GM21619 (cell line): ENCODE measurements around the gene PLA2G6.

ENCODE experiments used
- ATAC-seq: cut with Tn5 transposase; IDR thresholded peaks from one replicate; pipeline ENCODE4 v1.9.1; 2021; ENCODE audit not compliant: unreplicated experiment

PLA2G6 gene

DNA sequence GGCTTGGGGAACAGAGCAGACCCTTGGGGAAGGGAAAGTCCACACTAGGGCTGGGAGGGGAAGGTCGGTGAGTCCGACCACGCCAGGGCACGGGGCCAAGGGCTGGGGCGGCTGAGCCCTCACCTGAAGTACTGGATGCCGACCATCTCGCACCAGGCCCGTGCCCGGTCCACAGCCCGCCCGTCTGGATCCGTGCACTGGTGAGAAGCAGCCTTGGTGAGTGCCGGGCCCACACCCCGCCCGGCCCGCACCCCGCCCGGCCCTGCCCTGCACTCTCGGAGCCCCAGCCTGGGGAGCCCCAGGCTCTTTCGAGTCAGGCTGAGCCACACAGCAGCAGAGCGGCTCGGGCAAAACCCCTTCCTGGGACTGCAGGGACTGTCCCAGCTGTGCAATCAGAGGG is 69.2 kb downstream of the PLA2G6 start:
- no peak for ATAC-seq

DNA sequence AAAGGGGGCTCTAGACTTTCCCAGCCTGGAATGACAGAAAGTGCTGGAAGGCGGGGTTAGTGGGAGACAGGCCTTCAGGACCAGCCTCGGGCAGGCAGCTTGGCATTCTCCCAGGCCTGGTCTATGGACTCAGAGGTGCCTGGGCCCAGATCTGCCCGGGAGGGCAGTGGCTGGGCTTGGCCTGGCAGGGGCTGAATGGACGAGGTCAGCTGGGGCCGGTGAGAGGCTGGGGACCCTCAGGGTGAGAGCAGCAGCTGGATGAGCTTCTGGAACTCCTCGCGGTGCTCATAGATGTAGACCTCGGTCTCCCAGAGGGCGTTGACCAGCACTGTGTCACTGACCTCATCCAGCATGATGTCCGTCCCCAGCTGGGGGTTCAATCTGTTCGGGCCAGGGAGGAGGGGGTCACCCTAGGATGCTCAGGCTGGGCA is 69.7 kb downstream of the PLA2G6 start:
- ATAC-seq: no peak

DNA sequence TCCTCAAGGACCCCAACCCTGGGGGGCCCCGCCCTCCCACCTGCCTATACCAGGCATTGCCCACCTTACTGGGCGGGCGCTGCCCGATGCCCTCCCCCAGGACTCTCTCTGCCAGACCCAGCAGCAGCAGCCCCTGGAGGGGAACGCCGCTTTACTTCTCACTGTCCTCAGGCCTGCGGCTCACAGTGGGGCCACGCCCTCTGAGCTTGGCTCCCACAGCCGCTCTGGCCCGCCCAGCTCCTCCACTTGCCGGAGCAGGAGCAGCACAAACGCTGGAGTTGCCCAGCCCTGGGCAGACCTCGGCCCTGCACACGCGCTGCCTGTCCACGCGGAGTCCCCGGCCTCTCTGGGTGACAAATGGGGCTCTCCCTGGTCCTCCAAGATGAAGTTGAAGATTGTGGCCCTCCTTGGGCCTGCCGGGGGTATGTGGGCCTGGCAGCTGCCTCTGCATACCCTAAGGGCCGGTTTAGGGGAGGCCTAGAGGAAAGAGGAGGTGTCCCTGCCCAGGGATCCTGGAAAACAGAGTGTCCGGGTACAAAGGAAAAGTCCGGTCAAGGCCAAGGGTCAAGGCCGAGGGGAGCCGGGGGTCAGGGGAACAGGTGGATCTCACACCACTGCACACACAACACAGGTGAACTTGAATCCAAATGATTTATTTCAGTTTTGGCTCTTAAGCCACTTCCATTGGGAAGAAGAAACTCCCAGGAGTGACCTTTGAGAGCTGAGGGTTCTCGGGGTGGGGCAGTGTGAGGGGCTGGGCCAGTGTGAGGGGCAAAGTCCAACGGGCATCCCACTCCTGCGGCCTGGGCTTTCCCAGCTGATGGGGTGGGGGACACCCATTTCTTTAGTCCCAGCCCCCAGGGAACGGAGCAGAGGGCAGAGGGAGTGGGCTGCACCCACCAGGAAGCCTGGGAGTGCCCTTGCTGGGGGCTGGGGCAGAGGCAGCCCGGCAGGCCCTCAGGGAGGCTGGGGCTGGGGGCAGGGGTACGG is 70.5 kb downstream of the PLA2G6 start:
- no peak for ATAC-seq

DNA sequence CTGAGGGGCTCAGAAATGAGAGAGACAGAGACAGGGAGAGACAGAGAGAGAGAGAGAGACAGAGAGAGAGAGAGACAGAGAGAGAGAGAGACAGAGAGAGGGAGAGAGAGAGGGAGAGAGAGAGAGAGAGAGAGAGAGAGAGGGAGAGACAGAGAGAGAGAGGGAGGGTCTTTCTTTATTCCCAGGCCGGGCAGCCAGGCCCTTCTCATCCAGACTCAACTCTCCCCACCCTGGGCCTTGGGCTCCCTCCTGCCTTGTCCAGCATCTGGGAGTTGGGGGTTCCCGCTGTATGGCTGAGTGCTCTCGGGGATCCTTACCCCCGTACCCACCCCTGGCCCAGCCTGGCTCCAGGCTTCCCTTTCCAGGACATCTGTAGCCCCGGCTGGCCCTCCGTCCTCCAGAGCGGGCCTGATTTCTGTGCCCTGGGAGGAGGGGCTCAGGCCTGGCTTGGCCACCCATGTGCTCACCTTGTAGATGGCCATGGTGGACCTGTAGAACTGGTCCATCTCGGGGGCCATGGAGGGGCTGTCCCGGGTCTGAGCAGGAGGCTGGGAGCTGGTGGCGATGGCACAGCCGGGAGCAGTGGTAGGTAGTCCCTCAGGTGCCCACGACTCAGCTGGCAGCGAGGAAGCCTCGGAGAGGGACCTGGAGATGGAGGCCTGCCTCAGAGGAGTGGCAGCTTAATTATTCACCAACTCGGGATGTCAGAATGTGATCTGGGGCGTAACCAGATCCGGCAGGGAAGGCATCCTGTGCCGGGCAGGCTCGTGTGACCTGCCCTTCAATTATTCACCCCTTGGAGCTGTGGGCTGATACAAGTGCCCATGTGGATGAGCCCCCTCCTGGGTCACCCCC is 71.4 kb downstream of the PLA2G6 start, which contains the start of gene BAIAP2L2:
TSS of gene BAIAP2L2 (minus strand) at position 677 of the 855 bp plus-strand sequence. CDS start at position 518, 159 bp downstream.
- ATAC-seq: no peak

DNA sequence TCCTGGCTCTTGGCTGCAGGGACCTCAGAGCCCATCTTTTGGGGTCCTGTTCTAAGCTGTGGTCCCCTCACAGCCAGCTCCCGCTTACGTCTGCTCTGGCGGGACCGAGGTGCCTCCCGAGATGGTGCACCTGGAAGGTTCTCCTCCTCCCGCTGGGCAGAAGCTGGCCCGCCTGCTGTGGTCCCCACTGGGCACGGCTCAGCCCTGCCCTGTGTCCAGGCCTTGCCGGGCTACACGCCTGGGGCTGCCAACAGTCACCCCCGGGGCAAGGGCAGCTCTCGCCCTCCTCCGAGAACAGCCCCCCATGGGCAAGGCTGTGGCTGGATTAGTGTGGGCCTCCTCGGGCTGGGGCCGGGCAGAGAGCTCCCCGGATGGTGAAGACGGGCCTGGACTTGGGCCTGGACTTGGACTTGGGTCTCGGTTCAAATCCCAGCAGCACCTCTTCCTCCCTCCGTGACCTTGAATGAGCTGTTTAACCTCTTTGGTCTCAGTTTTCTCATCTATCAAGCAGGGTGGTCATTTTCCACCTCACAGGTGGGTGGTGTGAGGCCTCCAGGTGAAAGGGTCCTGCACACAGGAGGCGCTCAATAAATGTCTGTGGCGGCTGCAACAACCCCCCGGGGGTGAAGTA is 72.1 kb downstream of the PLA2G6 start:
- no peak for ATAC-seq

DNA sequence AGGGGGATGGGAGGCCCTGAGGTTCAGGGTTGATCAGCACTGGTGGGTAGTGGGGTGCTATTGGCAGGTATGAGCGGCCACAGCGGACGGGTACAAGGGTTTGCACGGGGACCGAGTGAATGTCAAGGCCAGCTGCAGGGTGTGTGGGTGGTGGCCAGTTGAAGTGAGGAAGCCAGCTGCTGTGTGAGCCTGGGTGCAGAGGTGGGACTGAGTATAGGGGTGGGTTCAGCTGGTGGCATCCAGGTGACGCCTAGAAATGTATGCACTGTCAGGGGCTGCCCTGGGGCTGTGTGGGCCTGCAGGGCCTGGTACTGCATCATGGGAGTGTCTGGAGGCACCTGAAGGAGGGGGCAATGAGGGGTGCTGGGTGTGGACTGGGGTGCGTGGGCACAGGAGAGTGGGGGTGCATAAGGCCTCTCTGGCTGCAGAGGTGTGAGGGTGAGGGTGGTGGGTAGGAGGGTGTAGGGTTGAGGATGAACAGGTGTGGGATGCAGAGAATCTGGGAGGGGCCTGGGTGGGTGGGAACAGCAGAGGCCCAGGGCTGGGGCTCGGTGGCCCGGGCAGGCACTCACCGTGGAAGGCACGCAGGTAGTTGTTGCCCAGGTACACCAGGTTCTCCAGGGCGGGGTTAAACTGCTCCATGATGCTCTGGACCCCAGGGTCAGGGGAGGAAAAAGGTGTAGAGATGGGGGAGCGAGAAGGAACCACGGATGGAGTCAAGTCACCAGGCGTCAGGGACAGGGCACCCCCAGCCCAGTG is 72.9 kb downstream of the PLA2G6 start:
- no peak for ATAC-seq

DNA sequence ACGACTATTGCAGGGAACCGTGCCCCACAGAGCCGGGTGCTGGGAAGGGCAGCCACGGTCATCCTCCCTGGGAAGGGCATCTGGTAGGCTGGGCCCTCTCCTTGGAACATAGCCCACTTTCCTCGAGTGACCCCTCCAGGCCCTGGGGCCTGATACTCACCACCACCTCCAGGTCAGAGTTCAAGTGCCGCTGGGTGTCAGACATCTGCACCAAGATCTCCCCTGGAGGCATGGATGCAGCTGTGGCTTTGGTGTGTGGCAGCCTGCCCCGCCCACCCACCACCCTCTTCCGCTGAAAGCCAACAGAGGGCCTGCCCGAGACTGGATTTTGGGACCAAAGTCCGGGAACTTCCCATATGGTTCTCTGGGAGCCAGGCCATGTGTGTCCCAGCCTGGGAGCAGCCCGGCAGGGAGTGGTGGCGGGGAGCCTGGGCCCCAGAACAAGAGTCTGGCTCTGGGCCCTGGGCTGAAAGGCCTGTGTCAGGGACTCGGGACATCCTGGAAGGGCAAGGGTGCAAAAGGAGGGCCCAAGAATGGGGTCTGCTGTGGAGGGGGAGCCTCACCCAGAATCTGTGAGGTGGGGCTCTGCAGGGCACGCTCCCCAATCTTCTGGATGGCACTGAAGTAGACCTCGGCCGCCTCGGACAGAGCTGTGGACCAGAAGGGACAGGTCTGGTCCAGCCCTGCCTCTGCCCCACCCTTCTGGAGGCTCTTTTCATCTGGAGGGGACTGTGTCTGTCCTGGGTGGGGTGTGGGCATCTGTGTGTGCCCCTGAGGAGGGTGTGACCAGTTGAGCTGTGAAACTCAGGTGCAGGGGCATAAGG is 73.7 kb downstream of the PLA2G6 start:
- no peak for ATAC-seq

DNA sequence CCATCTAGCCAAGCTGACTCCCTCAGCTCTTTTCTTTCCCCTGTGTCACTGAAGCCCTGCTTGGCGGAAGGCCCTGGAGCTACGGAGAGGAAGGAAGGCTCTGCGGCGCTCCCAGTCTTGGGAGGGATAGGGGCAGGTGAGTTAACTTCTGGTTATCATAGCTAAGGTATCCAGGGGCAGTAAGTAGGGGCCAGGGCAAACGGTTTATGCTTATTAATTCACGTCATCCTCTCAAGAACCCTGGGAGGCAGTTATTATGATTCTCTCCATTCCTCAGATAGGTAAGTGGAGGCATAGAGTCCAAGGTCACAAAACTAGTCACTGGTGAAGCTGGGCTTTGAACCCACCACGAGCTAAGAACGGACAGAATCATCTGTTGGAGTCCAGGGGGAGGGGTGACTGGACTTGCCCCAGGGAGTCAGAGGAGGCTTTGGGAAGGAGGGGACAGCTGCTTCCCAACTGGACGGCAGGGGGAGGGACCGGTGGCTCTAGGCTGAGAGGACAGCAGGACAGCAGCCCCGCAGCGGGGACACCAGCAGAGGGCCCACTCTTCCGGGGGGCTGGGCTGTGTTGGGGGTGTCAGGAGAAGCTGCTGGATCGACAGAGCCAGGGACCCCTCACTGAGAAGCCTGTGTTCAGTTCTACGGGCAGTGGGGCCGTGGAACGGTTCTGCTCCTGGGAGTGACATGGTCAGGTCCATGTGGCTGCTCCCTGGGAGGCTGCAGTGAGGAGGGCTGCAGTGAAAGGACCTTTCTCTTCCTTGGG is 74.6 kb downstream of the PLA2G6 start:
- no peak for ATAC-seq

DNA sequence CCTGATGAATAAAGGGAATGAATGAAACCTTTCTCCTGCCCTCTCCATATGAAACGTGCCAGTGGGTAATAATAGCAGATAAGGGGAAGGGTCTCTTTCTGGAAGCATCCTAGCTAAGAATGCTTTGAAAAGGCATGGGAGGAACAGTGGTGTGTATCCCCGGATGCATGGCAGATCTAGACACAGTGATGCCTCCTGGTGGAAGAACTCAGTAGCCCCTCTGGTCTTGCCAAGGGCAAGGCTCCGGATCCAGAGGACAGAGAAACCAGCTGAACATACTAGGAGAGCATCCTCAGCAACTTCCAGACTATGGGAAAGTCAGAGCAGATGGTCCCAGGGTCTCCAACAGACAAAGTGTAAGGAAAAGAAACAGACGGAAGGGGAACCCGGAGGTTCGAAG is 77.5 kb downstream of the PLA2G6 start:
- no peak for ATAC-seq

DNA sequence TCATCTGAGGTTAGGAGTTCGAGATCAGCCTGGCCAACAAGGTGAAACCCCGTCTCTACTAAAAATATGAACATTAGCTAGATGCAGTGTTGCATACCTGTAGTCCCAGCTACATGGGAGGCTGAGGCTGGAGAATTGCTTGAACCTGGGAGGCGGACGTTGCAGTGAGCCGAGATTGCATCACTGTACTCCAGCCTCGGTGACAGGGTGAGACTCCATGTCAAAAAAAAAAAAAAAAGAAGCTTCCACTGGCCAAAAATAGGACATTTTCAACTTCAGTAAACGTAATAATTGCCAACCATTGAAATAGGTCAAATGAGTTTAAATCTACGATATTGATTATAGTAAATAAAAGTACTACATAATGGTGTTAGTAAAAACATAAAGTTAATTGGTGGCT is 78.0 kb downstream of the PLA2G6 start:
- no peak for ATAC-seq

DNA sequence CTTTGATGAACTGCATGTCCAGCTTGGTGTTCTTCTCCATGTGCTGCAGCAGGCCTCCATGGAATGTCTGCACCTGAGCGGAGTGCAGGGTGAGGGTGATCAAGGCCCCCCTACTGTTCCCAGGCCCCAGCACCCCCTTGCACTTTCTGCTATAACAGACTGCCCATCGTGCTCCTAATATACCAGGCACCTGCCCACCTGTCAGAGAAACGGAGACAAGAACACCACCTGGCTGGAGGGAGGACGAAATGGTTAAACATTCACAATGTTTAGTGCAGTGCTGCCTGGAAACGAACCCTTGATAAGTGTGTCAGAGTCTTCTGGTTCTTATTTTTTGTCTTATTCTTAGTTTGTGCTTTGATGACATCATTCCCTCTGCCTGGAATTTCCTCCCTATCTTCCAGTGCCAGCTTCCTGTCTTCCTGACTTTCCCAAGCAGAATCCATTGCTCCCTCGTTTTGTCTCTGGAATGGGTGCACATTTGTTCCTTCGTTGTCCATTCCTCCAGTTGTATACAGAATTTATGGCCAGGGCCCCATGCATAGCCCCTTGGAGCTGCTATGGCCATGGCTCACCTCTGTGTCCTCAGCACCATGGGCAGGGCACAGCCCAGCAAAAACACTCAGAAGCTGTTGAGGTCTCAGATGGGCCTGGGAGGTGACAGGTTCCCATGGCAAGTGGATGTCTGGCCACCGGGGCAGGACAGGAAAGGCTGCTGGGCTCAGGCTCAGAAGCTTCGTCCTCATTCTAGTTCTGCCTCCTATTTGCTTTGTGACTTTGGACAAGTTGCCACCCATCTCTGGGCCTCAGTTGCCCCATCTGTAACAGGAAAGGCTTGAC is 83.0 kb downstream of the PLA2G6 start:
- no peak for ATAC-seq

DNA sequence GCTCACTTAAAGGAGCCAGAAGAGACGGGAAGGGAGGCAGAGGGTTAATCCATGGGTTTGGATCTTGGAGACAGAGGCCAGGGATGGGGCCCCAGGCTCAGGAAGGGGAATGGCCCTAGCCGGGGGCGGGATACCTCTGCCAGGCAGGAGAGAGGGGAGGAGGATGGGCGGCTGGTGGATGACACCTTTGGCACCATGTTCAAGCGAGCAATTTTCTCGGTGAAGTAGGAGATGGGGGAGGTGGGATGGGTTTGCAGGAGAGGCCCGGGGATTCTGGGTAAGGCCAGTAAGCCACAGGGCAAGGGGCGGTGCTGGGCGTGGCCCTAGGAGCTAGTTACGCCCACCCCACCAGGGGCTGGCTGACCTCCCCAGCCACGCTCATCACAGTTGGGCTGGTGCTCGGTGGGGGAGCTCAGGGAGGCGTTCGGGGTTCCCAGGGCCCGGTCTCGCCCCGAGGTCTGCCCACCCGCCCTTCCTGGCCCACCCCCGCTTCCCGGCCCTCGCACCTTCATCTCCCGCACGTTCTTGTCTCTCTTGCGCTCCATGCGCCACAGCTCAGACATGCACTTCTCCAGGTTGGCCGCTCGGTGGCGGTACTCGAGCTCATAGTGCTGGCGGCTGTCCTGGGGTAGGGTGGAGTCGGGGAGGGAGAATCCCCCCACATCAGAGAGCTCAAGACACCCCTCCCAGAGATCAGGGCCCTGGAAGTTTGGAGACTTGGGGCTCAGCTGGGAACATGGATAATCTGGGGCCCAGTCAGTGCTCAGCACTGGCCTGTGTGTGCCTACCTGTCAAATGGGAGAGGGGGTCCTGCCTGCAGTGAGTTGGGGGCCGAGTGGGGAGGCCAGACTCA is 83.8 kb downstream of the PLA2G6 start:
- no peak for ATAC-seq

DNA sequence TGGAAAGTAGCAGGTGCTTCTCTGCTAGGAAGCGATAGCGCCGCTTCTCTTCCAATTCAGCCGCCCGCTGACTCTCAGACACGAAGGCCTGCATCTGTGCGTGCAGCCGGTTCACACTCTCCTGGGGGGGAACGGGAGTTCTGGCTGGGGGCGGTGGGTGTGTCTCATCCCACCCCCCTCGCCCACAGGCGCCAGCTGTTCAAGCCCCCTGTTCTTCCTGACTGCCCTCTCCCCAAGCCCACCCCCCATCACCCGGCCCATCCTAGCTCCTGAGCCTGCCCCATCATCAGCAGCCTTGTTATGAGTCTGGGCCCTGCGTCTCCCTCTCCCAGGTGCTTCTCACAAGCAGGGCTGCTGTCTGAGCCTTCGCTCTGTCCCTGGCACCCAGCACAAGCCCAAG is 84.6 kb downstream of the PLA2G6 start:
- ATAC-seq: no peak

DNA sequence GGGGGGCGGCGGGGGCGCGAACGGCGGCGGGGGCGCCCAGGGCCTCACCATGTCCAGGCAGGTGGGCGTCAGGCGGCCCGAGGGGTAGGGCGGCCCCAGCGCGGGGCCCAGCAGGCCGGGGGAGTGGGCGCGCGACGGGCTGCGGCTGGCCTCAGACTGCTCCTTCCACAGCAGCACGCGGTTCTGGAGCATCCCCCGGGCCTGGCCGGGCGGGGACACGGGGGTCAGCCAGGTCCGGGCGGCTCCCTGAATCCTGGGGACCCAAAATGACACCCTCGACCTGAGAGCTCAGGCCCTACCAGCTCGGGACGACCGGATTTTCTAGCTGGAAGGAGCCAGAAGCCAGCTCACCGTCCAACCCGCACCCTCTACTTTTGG is 92.2 kb downstream of the PLA2G6 start:
- ATAC-seq: no peak

DNA sequence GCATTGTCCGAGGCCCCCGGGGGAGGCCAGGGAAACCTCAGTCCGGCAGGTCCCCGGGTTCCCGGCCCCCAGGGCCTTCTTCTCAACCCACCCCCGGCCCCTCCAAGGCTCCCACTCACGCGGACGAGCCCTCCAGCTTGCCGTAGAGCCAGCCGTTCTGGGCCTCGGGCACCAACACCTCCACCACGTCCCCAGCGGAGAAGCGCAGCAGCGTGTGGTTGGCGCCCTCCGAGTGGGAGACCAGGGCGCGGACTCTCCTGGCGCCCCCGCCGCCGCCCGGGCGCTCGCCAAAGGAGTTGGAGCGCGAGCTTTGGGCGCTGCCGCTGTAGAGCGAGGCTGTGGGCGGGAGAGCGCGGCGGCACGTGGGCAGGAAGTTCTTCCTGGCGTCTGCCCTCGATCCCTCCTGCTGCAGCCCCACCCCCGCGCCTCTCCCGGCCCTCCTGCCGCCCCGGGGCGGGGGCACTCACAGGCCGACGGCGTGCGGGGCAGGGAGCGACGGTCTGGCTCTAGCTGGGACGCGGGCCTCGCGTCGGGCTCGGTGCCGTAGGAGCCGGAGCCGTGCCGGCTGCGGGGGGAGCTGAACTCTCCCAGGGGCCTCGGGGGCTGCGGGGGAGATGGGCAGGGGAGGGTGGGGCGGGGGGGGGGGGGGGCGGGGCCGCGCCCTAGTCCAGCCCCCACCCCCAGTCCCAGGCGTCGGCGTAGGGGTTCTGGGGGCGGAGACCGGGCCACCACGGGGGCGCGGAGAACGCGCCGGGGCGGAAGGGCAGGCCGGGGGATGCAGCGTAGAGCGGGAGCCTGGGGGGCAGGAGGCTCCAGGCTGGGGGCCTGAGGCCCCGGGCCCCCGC is 92.8 kb downstream of the PLA2G6 start:
- no peak for ATAC-seq

DNA sequence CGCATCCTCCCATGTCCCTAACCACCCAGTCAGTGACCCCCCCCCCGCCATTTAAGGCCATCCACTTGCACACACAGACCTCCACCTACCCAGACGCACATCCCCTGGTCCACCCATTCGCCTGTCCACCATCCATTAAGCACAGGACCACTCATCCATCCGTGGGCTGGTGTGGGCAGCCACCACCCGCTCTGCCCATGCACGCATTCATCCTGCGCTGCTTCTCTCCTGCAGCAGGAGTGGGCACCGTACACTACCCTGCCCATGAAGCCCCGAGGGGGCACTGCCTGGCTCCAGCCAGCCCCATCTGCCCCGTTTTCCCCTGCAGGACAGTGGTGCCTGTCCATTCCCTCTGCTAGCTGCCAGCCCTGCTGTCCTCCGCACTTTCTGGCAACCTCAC is 93.8 kb downstream of the PLA2G6 start:
- no peak for ATAC-seq
